H54 (cell line): Measurements from ENCODE around the gene GAGE10.

Experiments
- DNase-seq: peaks from one replicate; pipeline ENCODE4 v3.0.0; 2011; ENCODE audit warnings: low spot score, mixed read lengths; ENCODE audit not compliant: insufficient read length
- FAIRE-seq: peaks from 3 replicates; lab custom pipeline; 2011; peaks lifted over from hg19 to GRCh38; lab: Jason Lieb, UNC
- POLR2A ChIP-seq: IDR thresholded peaks from 2 replicates; pipeline ENCODE4 v1.6.1; 2011; ENCODE audit warnings: low read depth, mild to moderate bottlenecking, low read length

The GAGE10 gene, protein sequence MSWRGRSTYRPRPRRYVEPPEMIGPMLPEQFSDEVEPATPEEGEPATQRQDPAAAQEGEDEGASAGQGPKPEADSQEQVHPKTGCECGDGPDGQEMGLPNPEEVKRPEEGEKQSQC

DNA sequence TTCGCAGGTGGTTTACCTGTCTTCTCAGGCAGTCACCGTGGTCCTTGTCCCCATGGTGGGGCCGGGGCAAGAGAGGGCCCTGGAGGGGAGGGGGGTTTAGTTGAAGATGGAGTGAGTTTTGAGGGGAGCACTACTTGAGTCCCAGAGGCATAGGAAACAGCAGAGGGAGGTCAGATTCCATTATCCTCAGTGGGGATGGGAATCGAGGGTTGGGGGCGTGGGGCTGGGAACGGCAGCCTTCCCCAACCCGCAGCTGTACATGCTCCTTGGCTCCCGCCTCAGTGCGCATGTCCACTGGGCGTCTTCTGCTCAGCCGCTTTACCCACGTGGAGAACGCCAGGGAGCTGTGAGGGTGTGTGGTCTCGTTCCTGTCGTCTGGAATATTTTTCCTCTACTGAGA is at the start of gene GAGE10:
TSS of gene GAGE10 (plus strand) at position 301 of the 400 bp plus-strand sequence. CDS start 1,214 bp downstream, outside the sequence.
- no peak for FAIRE-seq
- TF ChIP-seq POLR2A: no peak
- no peak for DNase-seq

- no peak for TF ChIP-seq POLR2A
- DNase-seq: no peak
- FAIRE-seq: no peak
Observed at GRCh38 chrX:49254639-49255038, 48.8 kb upstream of the GAGE10 start.

DNA sequence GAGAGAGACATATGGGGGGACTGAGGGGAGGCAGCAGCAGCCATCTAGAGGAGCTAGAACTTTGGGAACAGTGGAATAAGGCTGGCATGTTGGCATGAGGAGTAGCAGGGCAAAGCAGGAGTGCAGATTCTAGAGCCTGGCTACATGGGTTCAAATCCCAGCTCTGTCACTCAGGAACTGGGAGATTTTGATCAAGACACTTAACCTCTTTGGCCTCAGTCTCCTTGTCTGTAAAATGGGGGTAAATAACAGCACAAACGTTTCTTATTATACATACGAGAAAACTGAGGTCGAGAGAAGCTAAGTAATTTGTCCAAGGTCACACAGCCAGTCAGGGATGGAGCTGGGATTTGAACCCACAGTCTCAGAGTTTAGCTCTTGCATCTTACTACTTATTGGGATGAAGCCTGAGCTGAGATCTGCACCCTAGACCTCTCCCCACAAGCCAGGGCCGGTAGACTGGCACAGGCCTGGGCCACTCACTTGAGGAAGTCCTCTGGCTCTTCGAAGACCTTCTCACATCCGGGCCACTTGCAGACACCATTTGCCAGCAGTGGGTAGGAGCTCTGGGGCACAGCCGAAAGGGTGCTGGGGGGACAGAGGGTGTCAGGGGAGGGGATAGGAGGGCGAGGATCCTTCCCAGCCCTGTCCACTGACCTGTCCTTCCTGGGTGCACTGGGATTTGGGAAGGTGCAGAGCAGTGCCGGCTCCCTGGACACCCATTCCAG is 47.0 kb upstream of the GAGE10 start:
- DNase-seq (no peak), FAIRE-seq (no peak)
- no peak for TF ChIP-seq POLR2A

DNA sequence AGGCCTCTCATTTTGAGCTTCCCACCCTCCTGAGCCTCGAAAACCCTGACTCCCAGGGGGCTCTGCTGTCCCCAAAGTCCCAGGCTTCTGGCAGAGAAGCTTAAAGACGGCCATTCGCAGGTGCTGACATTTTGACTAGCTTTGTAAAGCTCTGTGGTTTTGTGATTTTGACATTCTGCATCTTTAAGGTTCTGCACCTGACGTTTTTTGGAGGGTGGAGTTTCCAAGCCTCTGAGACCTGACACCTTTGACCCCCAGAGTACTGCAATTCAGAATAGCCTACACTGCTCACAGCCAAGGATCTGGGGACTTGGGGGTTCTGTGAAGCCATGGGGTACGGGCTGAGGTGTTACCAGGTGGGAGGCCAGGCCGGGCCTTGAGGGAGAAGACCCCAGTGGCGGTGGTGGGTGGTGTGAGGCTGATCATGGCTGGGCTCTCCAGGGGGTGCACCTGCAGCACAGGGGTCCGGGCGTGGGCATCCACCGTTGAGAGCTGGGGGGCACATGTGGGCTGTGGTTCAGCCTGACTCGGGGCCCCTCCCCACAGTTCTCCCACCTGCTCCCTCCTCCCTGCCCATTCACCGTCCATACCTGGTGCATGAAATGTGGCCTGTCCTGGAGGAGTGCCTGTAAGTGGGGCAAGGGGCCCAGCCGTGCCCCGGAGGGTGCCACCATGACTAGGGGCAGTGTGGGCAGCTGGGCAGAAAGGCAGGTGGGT is 46.2 kb upstream of the GAGE10 start:
- no peak for TF ChIP-seq POLR2A
- FAIRE-seq: no peak
- no peak for DNase-seq

DNA sequence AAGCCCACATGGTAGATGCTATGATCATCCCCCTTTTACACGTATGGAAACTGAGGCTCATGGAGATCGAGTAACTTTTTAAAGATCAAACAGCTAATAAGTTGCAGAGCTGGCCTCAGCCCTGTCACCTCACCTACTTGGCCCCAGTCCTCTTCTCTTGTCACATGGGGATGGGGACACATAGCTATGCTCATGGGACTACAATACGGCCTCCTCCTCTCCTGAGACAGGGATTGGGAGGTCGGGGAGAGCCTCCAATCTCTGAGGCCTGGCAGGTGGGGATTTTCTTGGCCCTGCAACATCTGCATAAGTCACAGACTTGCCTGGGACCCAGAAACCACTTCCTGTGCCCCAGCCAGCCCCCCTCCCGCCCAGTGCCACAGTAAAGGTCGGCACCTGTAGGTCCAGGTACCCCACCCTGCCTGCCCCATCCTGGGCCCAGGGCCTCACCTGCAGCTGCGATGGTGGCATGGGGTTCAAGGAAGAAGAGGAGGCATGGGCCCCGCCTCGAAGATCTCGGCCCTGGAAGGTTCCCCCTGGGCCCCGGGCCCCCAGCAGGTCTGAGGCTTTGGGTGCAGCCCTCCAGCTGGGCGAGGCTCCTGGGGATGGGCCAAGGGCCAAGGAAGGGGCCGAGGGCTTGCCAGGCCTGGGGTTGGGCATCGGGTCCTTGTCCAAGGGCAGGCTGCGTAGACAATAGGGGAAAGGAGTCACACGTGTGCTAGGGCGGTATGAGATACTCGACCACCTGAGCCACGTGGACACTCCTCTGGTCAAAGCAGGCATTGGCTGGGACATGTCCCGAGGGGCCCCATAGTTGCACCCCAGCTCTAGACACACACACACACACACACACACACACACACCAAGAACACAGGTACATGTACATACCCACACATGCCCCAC is 45.3 kb upstream of the GAGE10 start:
- no peak for TF ChIP-seq POLR2A
- FAIRE-seq (no peak), DNase-seq (no peak)

DNA sequence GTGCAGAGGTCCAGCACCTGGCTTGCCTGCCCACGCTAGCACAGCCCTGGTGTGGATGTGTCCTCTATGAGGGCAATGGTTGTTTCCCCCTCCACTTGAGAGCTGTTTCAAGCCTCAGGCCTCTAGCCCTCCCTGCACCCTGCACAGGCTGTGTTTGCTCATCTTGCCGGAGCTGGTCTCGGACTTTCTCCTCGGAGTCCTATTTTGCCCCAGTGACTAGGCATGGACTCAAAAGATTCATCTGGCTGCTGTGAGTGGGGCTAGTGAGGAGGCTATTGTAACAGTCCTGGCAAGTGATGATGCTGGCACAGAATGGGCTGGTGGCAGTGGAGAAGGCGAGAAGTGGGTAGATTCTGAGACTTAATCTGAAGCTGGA is 44.7 kb upstream of the GAGE10 start:
- DNase-seq (no peak), FAIRE-seq (no peak)
- no peak for TF ChIP-seq POLR2A

- no peak for DNase-seq
- TF ChIP-seq POLR2A: no peak
- FAIRE-seq: no peak
Observed at GRCh38 chrX:49260221-49260985, 43.0 kb upstream of the GAGE10 start.

- no peak for DNase-seq
- no peak for TF ChIP-seq POLR2A
- FAIRE-seq: no peak
Observed at GRCh38 chrX:49262603-49263002, 40.8 kb upstream of the GAGE10 start.

GRCh38 chrX:49263631-49264030 is 39.8 kb upstream of the GAGE10 start:
- DNase-seq (no peak), FAIRE-seq (no peak)
- no peak for TF ChIP-seq POLR2A

- FAIRE-seq (no peak), DNase-seq (no peak)
- no peak for TF ChIP-seq POLR2A
Observed at GRCh38 chrX:49264460-49264859, 39.0 kb upstream of the GAGE10 start, which contains the start of gene FOXP3. TSS of gene FOXP3 (minus strand) at chrX:49264710. CDS start at chrX:49258505, 6,205 bp downstream.

DNA sequence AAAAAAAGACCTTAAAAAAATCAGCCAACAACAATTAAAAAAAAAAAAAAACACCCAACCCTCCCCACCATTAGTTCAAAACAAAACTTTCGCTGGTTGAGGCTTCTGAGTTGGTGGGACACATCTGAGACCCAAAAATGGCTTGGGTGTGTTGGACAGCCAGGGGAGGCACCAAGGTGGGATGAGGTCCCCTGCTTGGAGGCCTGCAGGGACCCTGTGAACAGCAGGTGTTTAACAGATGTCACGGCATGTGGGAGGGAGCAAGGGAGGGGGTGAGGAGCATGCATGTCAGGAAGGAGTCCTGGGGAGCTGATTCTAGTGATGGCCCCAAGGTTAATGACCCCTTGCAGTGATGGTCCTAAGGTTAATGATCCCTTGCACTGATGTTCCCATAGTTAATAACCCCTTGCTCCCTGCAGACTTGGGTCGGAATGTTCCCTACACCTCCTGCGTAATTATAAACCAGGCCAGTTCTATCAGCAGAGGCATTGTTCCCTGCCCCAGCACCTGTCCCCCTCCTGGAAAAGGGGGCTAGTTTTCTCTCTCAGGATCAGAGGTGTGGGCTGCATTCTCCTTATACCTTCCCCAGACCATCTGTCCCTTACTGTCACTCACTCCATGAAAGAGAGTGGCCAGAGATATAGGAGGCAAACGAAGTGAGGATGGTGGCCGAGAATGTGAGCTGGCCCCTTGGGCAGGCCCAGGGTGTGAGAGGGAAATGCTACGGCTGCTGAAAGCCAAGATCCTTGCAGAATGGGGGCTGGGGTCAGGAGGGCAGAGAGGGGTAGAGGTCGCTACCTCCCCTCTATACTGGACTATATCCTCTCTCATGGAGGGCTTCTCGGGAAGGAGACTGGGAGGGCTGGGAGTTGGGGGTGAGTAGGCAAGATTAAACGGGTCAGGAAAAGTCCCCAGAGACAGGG is 36.7 kb upstream of the GAGE10 start:
- DNase-seq: no peak
- no peak for TF ChIP-seq POLR2A
- FAIRE-seq: no peak

DNA sequence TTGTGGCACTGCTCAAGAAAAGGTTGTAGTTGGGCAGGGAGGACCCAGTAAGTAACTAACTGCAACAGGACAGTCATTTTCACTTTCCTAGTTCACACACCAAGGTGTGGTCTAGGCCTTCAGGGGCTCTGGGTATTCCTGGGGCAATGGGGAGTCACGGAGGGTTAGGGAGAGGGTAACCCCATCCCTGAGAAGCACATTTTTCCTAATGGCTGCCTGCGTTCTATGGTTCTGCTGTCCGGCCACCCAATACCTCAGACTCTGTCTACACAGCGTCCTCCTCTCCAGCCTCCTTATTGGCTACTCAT is 34.8 kb upstream of the GAGE10 start:
- no peak for FAIRE-seq
- TF ChIP-seq POLR2A: no peak
- DNase-seq: no peak
